Measurements from ENCODE around the gene PSG4.
"Not testable (repeated sequence)": the region's sequence is repeated elsewhere in the genome, so short reads cannot be mapped to it uniquely, and the experiment has no call there.

PSG4 gene

GRCh38 chr19:43201891-43202290 is 3.5 kb downstream of the PSG4 start:
- not testable (repeated sequence) for H3K9me2 ChIP-seq (ENCODE audit: low read depth, low read length); H4K20me1 ChIP-seq (ENCODE audit: insufficient read depth, low read length); H3K36me3 ChIP-seq (ENCODE audit: insufficient read depth, low read length); H3K9me3 ChIP-seq (ENCODE audit: low read length); H3K27ac ChIP-seq (ENCODE audit: low read depth, low read length, poor library complexity, severe bottlenecking); H3K4me3 ChIP-seq (ENCODE audit: low read depth, low read length, poor library complexity, severe bottlenecking); H3K9ac ChIP-seq (ENCODE audit: low read length); H2AFZ ChIP-seq (ENCODE audit: low read length); H3K79me2 ChIP-seq (ENCODE audit: insufficient read depth, low read length); H3K27me3 ChIP-seq (ENCODE audit: insufficient read depth, low read length); H3F3A ChIP-seq (ENCODE audit: insufficient read depth, low read length); H3K4me1 ChIP-seq (ENCODE audit: insufficient read depth, low read length, severe bottlenecking); H3K4me2 ChIP-seq (ENCODE audit: low read length)

GRCh38 chr19:43201337-43201801 is 4.1 kb downstream of the PSG4 start:
- H3K4me2 ChIP-seq (ENCODE audit: low read length); H2AFZ ChIP-seq (ENCODE audit: low read length); H3F3A ChIP-seq (ENCODE audit: insufficient read depth, low read length); H3K4me3 ChIP-seq (ENCODE audit: low read depth, low read length, poor library complexity, severe bottlenecking); H4K20me1 ChIP-seq (ENCODE audit: insufficient read depth, low read length); H3K36me3 ChIP-seq (ENCODE audit: insufficient read depth, low read length); H3K9ac ChIP-seq (ENCODE audit: low read length); H3K79me2 ChIP-seq (ENCODE audit: insufficient read depth, low read length); H3K27ac ChIP-seq (ENCODE audit: low read depth, low read length, poor library complexity, severe bottlenecking); H3K27me3 ChIP-seq (ENCODE audit: insufficient read depth, low read length); H3K9me2 ChIP-seq (ENCODE audit: low read depth, low read length); H3K9me3 ChIP-seq (ENCODE audit: low read length); H3K4me1 ChIP-seq (ENCODE audit: insufficient read depth, low read length, severe bottlenecking): not testable (repeated sequence)

DNA sequence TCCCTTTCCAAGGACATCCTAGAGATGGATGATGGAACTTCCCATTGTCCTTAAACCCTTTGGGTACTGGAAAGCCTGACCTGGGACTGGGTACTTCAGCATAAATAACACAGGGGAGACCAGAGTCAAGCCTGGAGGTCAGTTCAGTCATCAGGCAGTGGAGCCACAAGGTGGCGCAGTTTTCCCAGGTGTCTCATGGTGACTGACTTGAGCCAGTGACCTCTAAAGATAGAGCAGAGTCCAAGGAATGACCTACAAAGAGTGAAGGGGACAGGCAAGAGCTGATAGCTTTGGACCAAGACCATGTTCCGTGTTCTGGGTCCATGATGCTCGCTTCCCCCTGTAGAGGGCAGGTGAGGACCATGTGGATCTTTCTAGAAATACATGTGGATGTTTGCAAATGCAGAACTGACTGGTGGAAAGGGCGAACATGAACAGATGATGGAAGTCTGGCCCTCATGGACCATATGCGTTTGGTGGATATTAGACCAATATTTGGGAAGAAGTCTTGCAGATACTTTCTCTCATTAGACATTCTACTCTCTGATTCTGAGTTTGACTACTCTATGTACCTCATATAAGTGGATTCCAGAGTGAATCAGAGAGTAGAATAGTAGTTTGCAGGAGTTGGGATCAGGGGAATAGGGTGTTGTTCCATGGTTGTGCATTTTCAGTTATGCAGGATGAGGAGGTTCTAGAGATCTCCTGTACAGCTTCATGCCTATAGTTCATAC is 6.6 kb downstream of the PSG4 start:
- H3K9me3 ChIP-seq (ENCODE audit: low read length); H3K27ac ChIP-seq (ENCODE audit: low read depth, low read length, poor library complexity, severe bottlenecking); H3K9me2 ChIP-seq (ENCODE audit: low read depth, low read length); H2AFZ ChIP-seq (ENCODE audit: low read length); H3K79me2 ChIP-seq (ENCODE audit: insufficient read depth, low read length); H4K20me1 ChIP-seq (ENCODE audit: insufficient read depth, low read length); H3K36me3 ChIP-seq (ENCODE audit: insufficient read depth, low read length); H3K4me1 ChIP-seq (ENCODE audit: insufficient read depth, low read length, severe bottlenecking); H3K27me3 ChIP-seq (ENCODE audit: insufficient read depth, low read length); H3K9ac ChIP-seq (ENCODE audit: low read length); H3K4me3 ChIP-seq (ENCODE audit: low read depth, low read length, poor library complexity, severe bottlenecking); H3F3A ChIP-seq (ENCODE audit: insufficient read depth, low read length); H3K4me2 ChIP-seq (ENCODE audit: low read length): not testable (repeated sequence)
- TF ChIP-seq CTCF (IDR thresholded peaks at IDR 0.05; ENCODE audit: low read length), result peak; percentile 35; the same call in 1 of the 2 replicates

DNA sequence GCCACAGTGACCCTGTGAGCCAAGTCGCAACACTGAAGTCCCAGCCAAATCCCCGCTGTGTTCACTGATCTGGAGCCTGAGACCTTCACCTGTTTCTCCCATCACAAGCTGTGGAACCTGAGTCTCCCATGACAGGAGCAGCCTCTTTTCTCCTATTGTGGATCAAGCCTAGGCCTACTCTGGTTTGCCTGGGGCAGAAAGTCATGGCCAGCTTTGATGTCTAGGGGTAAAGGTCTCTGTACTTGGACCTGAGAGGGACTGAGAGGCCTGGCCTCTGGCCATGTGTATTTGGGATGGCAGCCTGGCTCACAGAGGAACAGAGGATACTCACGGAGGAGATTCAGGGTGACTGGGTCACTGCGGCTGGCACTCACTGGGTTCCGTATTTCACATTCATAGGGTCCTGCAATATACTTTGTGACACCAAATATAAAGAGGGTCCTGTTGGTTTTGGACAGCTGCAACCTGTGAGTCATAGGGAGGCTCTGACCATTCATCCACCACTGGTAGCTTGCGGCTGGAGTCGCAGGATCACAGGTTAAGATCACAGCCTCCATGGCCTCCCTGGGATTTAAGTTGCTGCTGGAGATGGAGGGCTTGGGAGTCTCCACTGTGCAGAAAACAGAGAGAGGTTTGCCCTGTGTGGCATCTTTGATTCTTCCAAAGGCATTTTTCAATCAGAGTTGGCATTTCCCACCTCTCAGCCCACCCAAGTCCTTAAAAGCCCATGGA is 7.6 kb downstream of the PSG4 start:
- H3K4me3 ChIP-seq (ENCODE audit: low read depth, low read length, poor library complexity, severe bottlenecking), result not testable (repeated sequence)

GRCh38 chr19:43194397-43194796 is 11.0 kb downstream of the PSG4 start:
- not testable (repeated sequence) for H3F3A ChIP-seq (ENCODE audit: insufficient read depth, low read length); H4K20me1 ChIP-seq (ENCODE audit: insufficient read depth, low read length); H3K27ac ChIP-seq (ENCODE audit: low read depth, low read length, poor library complexity, severe bottlenecking); H3K79me2 ChIP-seq (ENCODE audit: insufficient read depth, low read length); H3K4me1 ChIP-seq (ENCODE audit: insufficient read depth, low read length, severe bottlenecking); H3K27me3 ChIP-seq (ENCODE audit: insufficient read depth, low read length); H3K9me3 ChIP-seq (ENCODE audit: low read length); H3K4me2 ChIP-seq (ENCODE audit: low read length); H3K9me2 ChIP-seq (ENCODE audit: low read depth, low read length); H3K9ac ChIP-seq (ENCODE audit: low read length); H2AFZ ChIP-seq (ENCODE audit: low read length); H3K36me3 ChIP-seq (ENCODE audit: insufficient read depth, low read length); H3K4me3 ChIP-seq (ENCODE audit: low read depth, low read length, poor library complexity, severe bottlenecking)

More for the DNA sequence above, 7.6 kb downstream of the PSG4 start:
- H4K20me1 ChIP-seq (ENCODE audit: insufficient read depth, low read length); H3K9me3 ChIP-seq (ENCODE audit: low read length); H3K36me3 ChIP-seq (ENCODE audit: insufficient read depth, low read length); H3K79me2 ChIP-seq (ENCODE audit: insufficient read depth, low read length); H3K27me3 ChIP-seq (ENCODE audit: insufficient read depth, low read length); H3K27ac ChIP-seq (ENCODE audit: low read depth, low read length, poor library complexity, severe bottlenecking); H3K9ac ChIP-seq (ENCODE audit: low read length); H3K4me2 ChIP-seq (ENCODE audit: low read length); H3K9me2 ChIP-seq (ENCODE audit: low read depth, low read length); H3K4me1 ChIP-seq (ENCODE audit: insufficient read depth, low read length, severe bottlenecking); H3F3A ChIP-seq (ENCODE audit: insufficient read depth, low read length); H2AFZ ChIP-seq (ENCODE audit: low read length): not testable (repeated sequence)

GRCh38 chr19:43192381-43193155 is 12.9 kb downstream of the PSG4 start:
- H3K9me3 ChIP-seq (ENCODE audit: low read length); H3K36me3 ChIP-seq (ENCODE audit: insufficient read depth, low read length); H2AFZ ChIP-seq (ENCODE audit: low read length); H3F3A ChIP-seq (ENCODE audit: insufficient read depth, low read length); H3K4me3 ChIP-seq (ENCODE audit: low read depth, low read length, poor library complexity, severe bottlenecking); H3K9me2 ChIP-seq (ENCODE audit: low read depth, low read length); H3K27me3 ChIP-seq (ENCODE audit: insufficient read depth, low read length); H3K27ac ChIP-seq (ENCODE audit: low read depth, low read length, poor library complexity, severe bottlenecking); H4K20me1 ChIP-seq (ENCODE audit: insufficient read depth, low read length); H3K9ac ChIP-seq (ENCODE audit: low read length); H3K4me1 ChIP-seq (ENCODE audit: insufficient read depth, low read length, severe bottlenecking); H3K4me2 ChIP-seq (ENCODE audit: low read length); H3K79me2 ChIP-seq (ENCODE audit: insufficient read depth, low read length): not testable (repeated sequence)
